ENCODE data around the gene LLGL1. TPM values are rescaled to one million over a fixed set of nuclear protein-coding genes. Genes with fewer than 3 reads are reported as not detected.

The LLGL1 gene
- total RNA-seq (34.9 and 36.8 TPM in 2 replicates), polyA plus RNA-seq (47.1 and 55.5 TPM in 2 replicates), polyA minus RNA-seq (36.3 and 42.3 TPM in 2 replicates), Bru-seq, nascent RNA (percentile 48 among the genes with signal in this experiment), BruChase-seq, experiment 1, labeled RNA remaining after a 6-hour chase (percentile 74 among the genes with signal in this experiment), BruChase-seq, experiment 2, labeled RNA remaining after a 2-hour chase (percentile 71 among the genes with signal in this experiment)
- polyA plus RNA-seq (2011; cell fraction: cytosol; rRNA removed): 30.8 and 38.9 TPM in 2 replicates
- polyA plus RNA-seq (2011; cell fraction: nucleus; rRNA removed): 47.3 and 56.7 TPM in 2 replicates
- 24.1 and 28.5 TPM in 2 replicates for polyA plus RNA-seq (2012)
- 14.3 TPM for polyA minus RNA-seq (2011; cell fraction: cytosol; rRNA and poly(A)+ RNA removed)
- 17.3 and 24.4 TPM in 2 replicates for polyA minus RNA-seq (2011; cell fraction: nucleus; rRNA and poly(A)+ RNA removed)
- long read RNA-seq, partial matches to known transcripts: 0 of 17 reads
- long read RNA-seq, other reads (novel, unspliced or antisense): 17 of 17 reads

- peaks cover 39% of the 10 kb centered on the region for H3K79me2 ChIP-seq (ENCODE audit: control insufficient read depth, insufficient read depth, low read length)
- H3K4me1 ChIP-seq (ENCODE audit: control insufficient read depth, extremely low read depth, insufficient read depth, low read length): peaks cover 18% of the 10 kb centered on the region
- H3K4me2 ChIP-seq (ENCODE audit: insufficient read depth, low read length): peak within 1 kb of the TSS; percentile 91
- POLR2A ChIA-PET: interaction anchor here (1.6 kb wide), 1 partner anchor 23 kb away, joined by 4 read pairs; no protein-coding TSS in a partner anchor
- intact Hi-C loops (cut with micrococcal nuclease) (loop anchor here (1.0 to 2.0 kb wide), 2 partner anchors 36 to 90 kb away; partner anchors contain the start of genes SMCR8 and TOP3A), dilution Hi-C loops (cut with MboI; ENCODE audit: extremely low pct_ligation_motif_present, low sequenced_read_pairs) (no loop called here)
- TF ChIP-seq CTCF (IDR thresholded peaks at IDR 0.05; ENCODE audit: extremely low read depth in 1 of 2, insufficient read depth in 1 of 2, low read depth in 1 of 2, low read length in 2 of 2) (no peak), POLR2A (IDR thresholded peaks at IDR 0.05; ENCODE audit: low read depth, low read length) (no peak), POLR2AphosphoS5 (IDR thresholded peaks at IDR 0.05; ENCODE audit: insufficient read depth, low read depth, low read length) (peak; percentile 30), GATA2 (IDR thresholded peaks at IDR 0.05; ENCODE audit: insufficient read depth, insufficient read length, low read depth, low read length) (no peak), EZH2 (IDR thresholded peaks at IDR 0.05; ENCODE audit: borderline replicate concordance, low read depth, low read length, severe bottlenecking) (no peak)
- no peaks in the 10 kb centered on the region for H4K20me1 ChIP-seq (replicated peaks; ENCODE audit: control insufficient read depth, extremely low read depth, insufficient read depth, low read length)
- no peaks in the 10 kb centered on the region for H3K36me3 ChIP-seq (ENCODE audit: control insufficient read depth in 2 of 2, extremely low read depth in 1 of 2, insufficient read depth in 2 of 2, low read length in 2 of 2)
- FAIRE-seq (peak; percentile 84), DNase-seq (ENCODE audit: low read depth, low spot score) (peak; percentile 91)
- H2AFZ ChIP-seq (ENCODE audit: low read depth, low read length): peak within 1 kb of the TSS; percentile 63
- H3K4me3 ChIP-seq (replicated peaks in 1 of 3; ENCODE audit: insufficient read depth in 1 of 3, low read depth in 1 of 3, low read length in 3 of 3): peak within 1 kb of the TSS; percentile 63 to 78 (median 68)
- no peaks in the 10 kb centered on the region for H3K9me1 ChIP-seq (replicated peaks; ENCODE audit: control insufficient read depth, extremely low read depth, insufficient read depth, low read length)
- CTCF ChIA-PET: interaction anchor here (1.6 kb wide), 1 partner anchor 8 kb away, joined by 3 read pairs; no protein-coding TSS in a partner anchor
- no peaks in the 10 kb centered on the region for H3K27me3 ChIP-seq (ENCODE audit: control insufficient read depth in 2 of 2, insufficient read depth in 2 of 2, low read length in 2 of 2)
- peak within 1 kb of the TSS; percentile 42 for H3K27ac ChIP-seq (ENCODE audit: insufficient read depth, low read depth, low read length)
- no TSS peak for BruUV-seq (replicated peaks)
- peak within 1 kb of the TSS; percentile 84 for H3K9ac ChIP-seq (replicated peaks; ENCODE audit: extremely low read depth, insufficient read depth, low read length)
- no peaks in the 10 kb centered on the region for H3K9me3 ChIP-seq (replicated peaks; ENCODE audit: control insufficient read depth, insufficient read depth, low read length)
Observed at GRCh38 chr17:18225121-18225641, at the start of gene LLGL1. Gene LLGL1 (plus strand): TSS chr17:18225635. CDS start chr17:18225683, 48 bp downstream.
